NCI-H748 treated with DMSO at 0.1 percent for 48 hours (cell line): ENCODE data around the gene HEMGN.
A peak's percentile ranks its signal among the peaks of the same experiment; 100 is the strongest.

ENCODE experiments used
- DNase-seq: peaks from one replicate; lab custom pipeline; 2025; lab: John Stamatoyannopoulos, UW

The HEMGN gene

GRCh38 chr9:97930972-97931371 lies 7.0 kb downstream of the HEMGN start:
- DNase-seq = no peak

- no peak for DNase-seq
These were observed 8.9 kb downstream of the HEMGN start for GRCh38 chr9:97928986-97929604.

- DNase-seq = no peak
These were observed 12.3 kb downstream of the HEMGN start for GRCh38 chr9:97925497-97926334.

- DNase-seq = no peak
These were observed 13.6 kb downstream of the HEMGN start for GRCh38 chr9:97924386-97924785.

GRCh38 chr9:97923529-97924108 lies 14.4 kb downstream of the HEMGN start:
- DNase-seq = peak; percentile 84

- DNase-seq = peak; percentile 95
These were observed 15.8 kb downstream of the HEMGN start, which contains the start of gene TRMO for GRCh38 chr9:97921959-97922724. Gene TRMO, minus strand, starts transcription at chr9:97922500. Its CDS starts 7 bp downstream, at chr9:97922493.

- DNase-seq = no peak
These were observed 18.7 kb downstream of the HEMGN start for GRCh38 chr9:97919217-97919813.

- DNase-seq = no peak
These were observed 19.4 kb downstream of the HEMGN start for GRCh38 chr9:97918611-97919010.

- DNase-seq = no peak
These were observed 26.0 kb downstream of the HEMGN start for GRCh38 chr9:97911970-97912369.

GRCh38 chr9:97911528-97911927 lies 26.4 kb downstream of the HEMGN start:
- no peak for DNase-seq

GRCh38 chr9:97910357-97910756 lies 27.6 kb downstream of the HEMGN start:
- no peak for DNase-seq

GRCh38 chr9:97908705-97909104 lies 29.3 kb downstream of the HEMGN start:
- DNase-seq = no peak

- DNase-seq = no peak
These were observed 30.3 kb downstream of the HEMGN start for GRCh38 chr9:97907632-97908031.

GRCh38 chr9:97907046-97907445 lies 30.9 kb downstream of the HEMGN start:
- DNase-seq = no peak

- no peak for DNase-seq
These were observed 31.6 kb downstream of the HEMGN start for GRCh38 chr9:97906236-97906831.

GRCh38 chr9:97905228-97905627 lies 32.7 kb downstream of the HEMGN start:
- DNase-seq = no peak

GRCh38 chr9:97904725-97905124 lies 33.2 kb downstream of the HEMGN start:
- DNase-seq = no peak

GRCh38 chr9:97903177-97903576 lies 34.8 kb downstream of the HEMGN start:
- no peak for DNase-seq

- DNase-seq = peak; percentile 42
These were observed 37.0 kb downstream of the HEMGN start for GRCh38 chr9:97900738-97901565.

- DNase-seq = no peak
These were observed 37.8 kb downstream of the HEMGN start for GRCh38 chr9:97900103-97900737.
